ENCODE measurements around the gene UBA3. TPM values are rescaled to one million over a fixed set of nuclear protein-coding genes. Genes with fewer than 3 reads are reported as not detected.

UBA3 gene
- total RNA-seq, 2 experiments from 2014 or later, result 81.1 to 88.9 TPM

DNA sequence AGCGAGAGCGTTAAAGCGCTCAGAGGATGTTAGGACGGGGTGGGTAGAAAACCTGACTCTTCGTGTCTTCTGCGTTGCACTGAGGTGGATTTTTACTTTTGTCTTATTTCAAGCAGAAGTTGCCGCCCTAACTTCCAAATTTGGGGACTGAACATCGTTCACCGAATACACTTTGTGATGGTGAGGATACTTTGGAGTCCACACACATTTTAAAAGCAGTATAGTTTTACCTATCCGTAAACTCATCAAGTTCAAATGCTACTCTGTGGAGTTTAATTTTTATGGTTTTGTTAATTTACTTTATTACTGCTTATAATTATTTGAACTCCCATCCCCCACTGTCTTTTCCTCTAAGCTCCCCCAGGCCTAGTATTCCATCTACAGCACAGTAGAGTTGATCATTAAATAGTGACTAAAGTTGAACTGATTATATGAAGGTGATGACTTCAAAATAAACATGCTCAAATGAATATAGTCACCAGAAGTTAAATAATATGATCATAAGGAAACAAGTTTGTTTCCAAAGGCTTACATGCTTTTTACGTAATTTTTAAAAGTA lies 66.1 kb downstream of the UBA3 start:
- H3K4me1 Mint-ChIP-seq, result peaks cover 29% of the 10 kb centered on the region
- POLR2A ChIA-PET, result no interaction called here
- peak overlapping the region; percentile 75 for H3K4me3 Mint-ChIP-seq
- CTCF ChIA-PET, result interaction anchor here (0.6 to 1.9 kb wide), 13 partner anchors 10 to 316 kb away, joined by 3 to 11 read pairs (median 4); no protein-coding TSS in a partner anchor
- H3K27me3 Mint-ChIP-seq, result no peaks in the 10 kb centered on the region
- peaks cover 22% of the 10 kb centered on the region for H3K36me3 Mint-ChIP-seq (ENCODE audit: low read depth)
- no peak for DNase-seq
- peak overlapping the region; percentile 79 for H3K27ac Mint-ChIP-seq
- H3K9me3 Mint-ChIP-seq, result no peaks in the 10 kb centered on the region

DNA sequence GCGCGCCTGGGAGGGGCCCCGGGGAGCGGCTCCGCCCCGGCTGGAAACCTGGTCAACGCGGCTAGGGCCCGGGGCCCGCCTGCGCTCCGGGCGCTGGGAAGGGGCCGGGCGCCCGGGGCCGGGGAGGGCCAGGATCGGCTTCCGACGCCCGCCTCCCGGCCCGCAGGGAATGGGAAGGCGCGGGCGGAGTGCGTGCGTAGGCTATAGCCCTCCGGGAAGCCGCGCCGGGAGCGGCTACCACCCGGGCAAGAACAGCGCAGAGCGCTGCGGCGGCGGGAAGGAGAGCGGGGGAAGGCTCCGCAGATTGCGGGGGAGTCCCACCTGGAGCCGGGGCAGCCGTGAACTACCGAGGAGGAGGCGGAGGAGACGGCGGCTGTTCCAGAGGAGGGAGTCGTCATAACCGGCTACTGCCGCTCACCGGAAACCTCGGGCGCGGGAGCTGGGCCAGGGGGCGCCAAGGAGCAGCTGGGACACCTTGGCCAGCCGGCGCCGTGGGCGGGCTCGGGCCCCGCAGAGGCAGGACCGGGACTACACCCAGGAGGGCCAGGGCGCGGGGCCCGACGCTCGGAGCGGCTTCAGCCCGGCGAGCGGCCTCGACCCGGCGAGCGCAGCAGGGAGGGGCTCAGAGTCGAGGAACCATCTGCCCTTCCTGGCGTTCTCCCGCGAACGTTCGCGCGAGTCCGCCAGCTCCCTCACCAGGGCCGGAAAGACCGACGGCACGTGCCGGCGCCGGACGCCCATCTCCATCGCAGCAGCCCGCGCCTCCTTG lies 66.7 kb downstream of the UBA3 start, which contains the start of gene EOGT:
Gene EOGT, minus strand, starts transcription at position 432 of the 769 bp plus-strand sequence. CDS start 3,838 bp downstream, outside the sequence.
- peaks cover 20% of the 10 kb centered on the region for H3K36me3 Mint-ChIP-seq (ENCODE audit: low read depth)
- no peaks in the 10 kb centered on the region for H3K27me3 Mint-ChIP-seq
- POLR2A ChIA-PET, result no interaction called here
- no peaks in the 10 kb centered on the region for H3K9me3 Mint-ChIP-seq
- peak within 1 kb of the TSS; percentile 93 for H3K27ac Mint-ChIP-seq
- DNase-seq, result peak; percentile 80
- peaks cover 29% of the 10 kb centered on the region for H3K4me1 Mint-ChIP-seq
- CTCF ChIA-PET, result interaction anchor here (0.6 to 1.9 kb wide), 14 partner anchors 11 to 316 kb away, joined by 3 to 11 read pairs (median 4); no protein-coding TSS in a partner anchor
- H3K4me3 Mint-ChIP-seq, result peak within 1 kb of the TSS; percentile 80

DNA sequence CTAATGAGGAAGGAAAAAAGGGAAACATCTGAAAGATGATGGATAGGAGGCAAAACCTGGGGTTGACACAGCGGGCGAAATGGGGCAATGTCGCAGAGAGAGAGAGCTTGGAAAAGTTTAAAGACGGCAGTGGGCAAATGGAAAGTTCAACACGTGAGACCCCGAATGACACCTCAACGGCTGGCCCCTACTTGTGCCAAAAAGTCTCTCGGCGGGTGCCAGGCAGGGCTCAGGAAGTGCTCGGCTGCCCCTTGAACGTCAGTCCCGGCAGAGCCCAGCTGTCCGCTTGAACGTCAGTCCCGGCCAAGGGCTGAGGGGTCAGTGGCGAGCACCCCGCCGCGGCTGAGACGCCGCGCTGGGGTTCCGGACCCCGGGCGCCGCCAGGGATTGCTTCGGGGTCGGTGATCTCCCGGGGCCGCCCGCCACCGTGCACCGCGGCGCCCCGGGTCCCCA lies 67.3 kb downstream of the UBA3 start:
- no peak for DNase-seq
- Mint-ChIP-seq H3K27ac (peak overlapping the region; percentile 93), H3K4me1 (peaks cover 29% of the 10 kb centered on the region), H3K9me3 (no peaks in the 10 kb centered on the region), H3K27me3 (no peaks in the 10 kb centered on the region), H3K36me3 (ENCODE audit: low read depth) (peaks cover 20% of the 10 kb centered on the region), H3K4me3 (peak overlapping the region; percentile 80)
- CTCF ChIA-PET, result interaction anchor here (1.0 to 1.9 kb wide), 8 partner anchors 10 to 138 kb away, joined by 3 to 11 read pairs (median 4); no protein-coding TSS in a partner anchor
- POLR2A ChIA-PET, result no interaction called here

DNA sequence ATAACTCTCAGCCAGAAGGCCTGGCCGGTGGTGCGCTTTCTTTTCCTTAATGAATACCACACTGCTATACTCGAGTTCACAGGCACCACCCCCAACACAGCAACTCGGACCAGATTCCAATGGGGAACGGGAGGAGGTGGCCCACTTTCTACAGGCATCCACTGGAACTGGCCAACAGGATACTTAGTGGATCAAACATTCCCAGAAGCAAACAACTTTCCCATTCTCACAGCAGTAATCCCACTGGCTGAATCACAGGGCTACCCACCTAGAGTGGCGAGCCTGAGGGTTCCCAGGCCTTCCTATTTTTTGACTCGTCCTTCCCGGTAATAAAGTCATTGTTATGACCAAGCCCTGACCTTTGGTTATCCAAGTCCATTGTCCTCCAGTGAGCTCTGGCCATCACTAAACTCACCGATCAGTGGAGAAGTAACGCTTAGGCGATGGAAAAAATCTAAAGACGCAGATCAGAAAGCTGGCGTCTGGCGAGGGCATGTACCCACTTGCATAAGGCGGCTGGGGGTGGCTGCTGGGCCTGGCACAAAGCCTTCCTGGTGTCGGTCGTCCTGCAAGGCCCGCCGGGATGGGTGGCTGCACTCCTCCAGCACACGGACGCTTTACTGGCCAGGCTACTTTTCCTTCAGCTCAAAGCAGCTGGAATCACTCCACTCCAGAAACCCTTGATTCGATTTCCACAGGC lies 67.9 kb downstream of the UBA3 start:
- ChIA-PET CTCF (interaction anchor here (1.2 to 1.8 kb wide), 2 partner anchors 26 to 52 kb away, joined by 4 to 5 read pairs; no protein-coding TSS in a partner anchor), POLR2A (no interaction called here)
- Mint-ChIP-seq H3K9me3 (no peaks in the 10 kb centered on the region), H3K27ac (peak overlapping the region; percentile 93), H3K27me3 (no peaks in the 10 kb centered on the region), H3K4me3 (peak overlapping the region; percentile 80), H3K36me3 (ENCODE audit: low read depth) (peaks cover 16% of the 10 kb centered on the region), H3K4me1 (peaks cover 29% of the 10 kb centered on the region)
- DNase-seq, result no peak

DNA sequence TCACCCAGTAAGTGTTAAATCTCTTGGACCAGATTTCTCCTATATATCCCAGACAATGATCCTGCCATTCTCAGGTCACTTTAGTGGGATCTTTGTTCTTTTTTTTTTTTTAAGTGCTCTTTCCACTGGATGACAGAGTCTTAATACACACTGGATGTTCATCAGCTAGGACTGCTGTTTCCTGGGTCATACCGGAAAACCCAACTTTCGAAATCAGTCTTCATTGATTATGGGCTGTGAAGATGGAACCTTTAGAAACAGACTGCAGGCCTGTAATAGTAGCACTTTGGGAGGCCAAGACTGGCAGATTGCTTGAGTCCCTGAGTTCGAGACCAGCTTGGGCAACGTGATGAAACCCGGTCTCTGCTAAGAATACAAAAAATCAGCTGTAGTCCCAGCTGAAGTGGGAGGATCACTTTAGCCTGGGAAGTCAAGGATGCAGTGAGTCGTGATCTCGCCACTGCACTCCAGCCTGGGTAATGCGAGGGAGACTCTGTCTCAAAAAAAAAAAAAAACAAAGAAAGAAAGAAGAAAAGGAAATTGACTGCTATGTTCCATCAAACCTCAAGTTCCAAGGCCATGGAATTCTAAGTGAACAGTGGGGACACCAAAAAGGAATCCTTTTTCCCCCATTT lies 69.0 kb downstream of the UBA3 start:
- CTCF ChIA-PET, result interaction anchor here (2.5 kb wide), 1 partner anchor 13 kb away, joined by 6 read pairs; no protein-coding TSS in a partner anchor
- POLR2A ChIA-PET, result no interaction called here
- Mint-ChIP-seq H3K4me1 (peaks cover 26% of the 10 kb centered on the region), H3K27ac (no peak overlapping the region), H3K27me3 (no peaks in the 10 kb centered on the region), H3K36me3 (ENCODE audit: low read depth) (peaks cover 15% of the 10 kb centered on the region), H3K4me3 (no peak overlapping the region), H3K9me3 (no peaks in the 10 kb centered on the region)
- no peak for DNase-seq

DNA sequence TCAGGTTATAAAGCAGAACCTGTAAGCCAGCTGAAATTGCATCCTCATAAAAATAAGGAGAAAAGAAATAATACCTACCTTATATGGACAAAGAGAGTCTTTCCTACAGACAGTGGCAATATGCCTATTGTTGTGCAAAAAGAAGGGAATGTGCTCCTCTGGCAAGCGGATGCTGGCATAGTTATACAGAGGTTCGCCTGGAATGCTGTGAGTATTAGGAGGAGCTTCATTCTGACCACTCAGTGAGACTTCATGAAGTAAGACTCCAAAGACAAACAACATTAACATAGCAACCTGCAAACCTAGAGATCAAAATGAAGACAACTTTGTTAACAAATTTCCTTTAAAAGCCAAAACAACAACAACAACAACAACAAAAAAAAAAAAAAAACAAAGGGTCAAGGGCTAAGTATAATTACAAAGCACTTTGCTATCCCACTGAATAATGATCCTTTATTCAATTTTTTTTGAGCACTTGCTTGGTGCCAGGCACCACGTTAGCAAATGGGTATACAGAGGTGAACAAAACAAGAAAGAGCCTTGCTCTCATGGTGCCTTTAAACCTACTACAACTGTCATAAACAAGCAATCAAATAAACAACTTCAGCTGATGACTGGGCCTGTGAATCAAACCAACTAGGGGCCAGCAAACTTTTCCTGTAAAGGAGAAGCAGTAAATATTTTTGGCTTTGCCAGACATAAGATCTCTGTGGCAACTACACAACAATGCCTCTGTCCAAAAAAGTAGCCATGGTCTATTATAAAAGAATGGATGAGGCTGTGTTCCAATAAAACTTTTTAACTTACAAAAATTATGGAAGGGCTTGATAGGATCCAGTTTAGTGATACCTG lies 70.4 kb downstream of the UBA3 start:
- CTCF ChIA-PET, result interaction anchor here (2.5 kb wide), 1 partner anchor 14 kb away, joined by 6 read pairs; no protein-coding TSS in a partner anchor
- no peaks in the 10 kb centered on the region for H3K9me3 Mint-ChIP-seq
- peaks cover 20% of the 10 kb centered on the region for H3K4me1 Mint-ChIP-seq
- peaks cover 21% of the 10 kb centered on the region for H3K36me3 Mint-ChIP-seq (ENCODE audit: low read depth)
- H3K27ac Mint-ChIP-seq, result no peak overlapping the region
- DNase-seq, result no peak
- no peak overlapping the region for H3K4me3 Mint-ChIP-seq
- no peaks in the 10 kb centered on the region for H3K27me3 Mint-ChIP-seq
- POLR2A ChIA-PET, result no interaction called here

DNA sequence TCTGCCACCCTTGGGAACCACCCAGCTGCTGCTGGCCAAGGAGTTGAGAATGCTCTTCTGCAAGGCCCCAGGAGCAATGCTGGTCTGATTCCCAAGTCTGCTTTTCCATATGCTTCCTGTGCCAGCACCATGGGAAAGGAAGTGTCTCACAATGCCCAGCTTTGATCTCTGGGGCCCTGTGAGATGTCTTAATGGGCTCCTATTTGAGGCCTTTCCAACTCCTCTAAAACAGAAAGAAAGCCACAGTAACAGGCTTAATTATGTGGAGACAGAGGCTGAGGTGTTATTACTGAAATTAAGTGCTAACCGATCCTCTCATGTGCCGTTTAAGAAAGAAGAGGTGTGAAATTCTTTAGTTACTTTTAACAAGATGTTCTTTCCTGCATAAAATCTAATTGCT lies 71.2 kb downstream of the UBA3 start:
- H3K27ac Mint-ChIP-seq, result no peak overlapping the region
- POLR2A ChIA-PET, result no interaction called here

DNA sequence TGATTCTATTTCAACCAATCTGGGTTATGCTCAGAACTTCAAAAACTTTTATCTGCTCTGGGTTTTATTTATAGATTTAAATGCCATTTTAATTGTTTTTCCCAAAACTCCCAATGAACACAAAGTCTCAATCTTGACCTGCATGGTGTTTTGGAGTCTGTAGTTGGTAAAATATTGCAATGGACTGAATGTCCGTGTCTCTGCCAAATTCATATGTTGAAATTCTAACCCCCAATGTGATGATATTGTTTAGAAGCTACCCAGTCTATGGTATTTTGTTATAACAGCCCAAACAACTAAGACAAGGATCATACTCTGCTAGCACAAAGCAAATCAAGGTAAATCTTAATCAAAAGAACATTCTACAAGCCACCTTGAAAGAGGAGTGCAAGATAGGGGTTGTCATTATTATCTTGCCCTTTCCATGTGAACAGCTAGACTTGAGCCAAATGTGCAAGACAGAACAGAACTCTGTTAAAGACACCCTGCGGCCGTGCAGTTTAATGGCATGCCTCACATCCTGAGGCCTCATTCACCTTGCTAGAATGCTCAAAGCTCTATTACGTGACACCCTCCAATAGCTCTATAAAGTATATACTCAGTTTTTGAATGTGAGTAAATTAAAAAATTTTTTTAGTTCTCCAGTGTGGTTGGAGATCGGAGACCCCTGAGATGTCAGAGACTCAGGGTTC lies 74.2 kb downstream of the UBA3 start:
- Mint-ChIP-seq H3K27ac (no peak overlapping the region), H3K9me3 (no peaks in the 10 kb centered on the region), H3K27me3 (no peaks in the 10 kb centered on the region), H3K4me3 (no peak overlapping the region), H3K36me3 (ENCODE audit: low read depth) (peaks cover 27% of the 10 kb centered on the region), H3K4me1 (no peaks in the 10 kb centered on the region)
- CTCF ChIA-PET, result interaction anchor here (1.5 kb wide), 2 partner anchors 9 to 11 kb away, joined by 5 to 6 read pairs; no protein-coding TSS in a partner anchor
- DNase-seq, result no peak
- POLR2A ChIA-PET, result no interaction called here

More for the DNA sequence above, 71.2 kb downstream of the UBA3 start:
- H3K4me1 Mint-ChIP-seq, result peaks cover 12% of the 10 kb centered on the region
- H3K27me3 Mint-ChIP-seq, result no peaks in the 10 kb centered on the region
- H3K9me3 Mint-ChIP-seq, result no peaks in the 10 kb centered on the region
- CTCF ChIA-PET, result interaction anchor here (0.5 to 1.0 kb wide), 2 partner anchors 13 to 955 kb away, joined by 3 read pairs; no protein-coding TSS in a partner anchor
- H3K4me3 Mint-ChIP-seq, result no peak overlapping the region
- DNase-seq, result no peak
- H3K36me3 Mint-ChIP-seq (ENCODE audit: low read depth), result peaks cover 24% of the 10 kb centered on the region

DNA sequence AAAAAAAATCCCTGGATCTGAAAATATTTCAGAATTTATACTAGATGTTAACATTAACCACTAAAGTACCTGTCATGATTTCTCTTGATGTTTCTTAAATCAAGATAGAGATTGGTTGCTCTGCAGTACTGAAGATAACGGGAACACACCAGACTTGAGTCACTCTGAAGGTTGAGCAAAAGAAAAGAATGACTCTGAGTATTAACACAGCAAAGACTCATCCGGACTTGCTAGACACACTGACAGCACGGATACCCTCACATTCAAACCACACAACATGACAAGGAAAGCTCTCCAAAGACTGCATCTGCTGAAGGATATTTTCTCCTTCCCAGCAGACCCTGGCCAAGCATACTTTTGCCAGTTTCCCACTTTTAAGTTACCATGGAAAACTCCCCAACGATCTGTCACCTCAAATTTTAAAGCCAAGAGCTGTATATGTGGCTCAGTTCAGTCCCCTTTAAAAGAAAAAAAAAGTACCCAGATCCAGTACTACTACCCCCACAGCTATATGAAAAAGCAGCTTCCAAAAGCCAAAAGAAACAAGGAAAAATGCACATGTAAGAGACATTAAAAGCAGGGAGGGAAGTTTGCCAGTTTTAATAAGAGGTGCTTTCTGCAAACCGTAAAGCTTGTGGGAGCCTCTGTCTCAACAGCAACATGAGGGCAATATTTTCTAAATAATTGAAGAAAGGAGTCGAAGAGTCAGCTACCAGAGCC lies 74.9 kb downstream of the UBA3 start:
- DNase-seq, result no peak
- H3K36me3 Mint-ChIP-seq (ENCODE audit: low read depth), result peaks cover 27% of the 10 kb centered on the region
- CTCF ChIA-PET, result interaction anchor here (1.5 kb wide), 1 partner anchor 10 kb away, joined by 5 read pairs; no protein-coding TSS in a partner anchor
- POLR2A ChIA-PET, result interaction anchor here (0.7 kb wide), 1 partner anchor 387 kb away, joined by 3 read pairs; no protein-coding TSS in a partner anchor
- H3K4me3 Mint-ChIP-seq, result no peak overlapping the region
- H3K27me3 Mint-ChIP-seq, result no peaks in the 10 kb centered on the region
- H3K4me1 Mint-ChIP-seq, result no peaks in the 10 kb centered on the region
- H3K27ac Mint-ChIP-seq, result no peak overlapping the region
- H3K9me3 Mint-ChIP-seq, result no peaks in the 10 kb centered on the region
